HepG2 (cell line): ENCODE data around the gene SENP6. TPM values are rescaled to one million over a fixed set of nuclear protein-coding genes. Genes with fewer than 3 reads are reported as not detected.

Source experiments
- ATAC-seq: fragments of 200-7000 bp; cut with Tn5 transposase; 3 replicates; pipeline ENCODE4 v1.9.1; 2020; ENCODE audit warnings: mild to moderate bottlenecking, moderate library complexity
- BruUV-seq: library from RNA; stranded (reverse); fragments of 400-500 nt; replicated peaks from 2 replicates; lab custom pipeline; 2021; lab: Mats Ljungman, UMichigan
- CTCF ChIA-PET: fragments of 300-600 bp; formaldehyde crosslinking; extraction: SDS; loops from one replicate; lab custom pipeline; 2021; ENCODE audit warnings: low total read pairs, inconsistent platforms, low intra/inter-chr PET ratio; lab: Yijun Ruan, JAX
- POLR2A ChIA-PET: fragments of 350-600 bp; sonication (Branson Sonifier 250); formaldehyde crosslinking; loops from one replicate; lab custom pipeline; 2020; ENCODE audit warnings: antibody characterized with exemption, inconsistent platforms; lab: Yijun Ruan, JAX
- DNase-seq: peaks from one replicate; pipeline ENCODE4 v3.0.0-alpha.2; 2015; ENCODE audit warnings: low spot score
- FAIRE-seq: peaks from 3 replicates; lab custom pipeline; 2011; peaks lifted over from hg19 to GRCh38; lab: Jason Lieb, UNC
- H2AFZ ChIP-seq: one replicate; pipeline ENCODE4 v1.6.1; 2011; ENCODE audit warnings: low read length, inconsistent platforms
- H3K27ac ChIP-seq: fragments of 300-600 bp; 3 replicates; pipeline ENCODE4 v1.8.0; 2011; ENCODE audit warnings: mixed run types, mild to moderate bottlenecking, mixed read lengths, low read length, inconsistent platforms; ENCODE audit not compliant: insufficient read depth; ENCODE audit errors: extremely low read length
- H3K27me3 ChIP-seq, 2 experiments: fragments of 200-600 bp in 1 of 2; 2 replicates in 1 of 2; 3 replicates in 1 of 2; pipeline versions ENCODE4 v1.6.0 to v1.8.0; 2011; ENCODE audit warnings: low read length in 2 of 2, mild to moderate bottlenecking in 2 of 2, moderate library complexity in 2 of 2, inconsistent platforms in 1 of 2; ENCODE audit not compliant: insufficient read depth in 2 of 2, control insufficient read depth in 1 of 2
- H3K36me3 ChIP-seq, 2 experiments: fragments of 200-600 bp in 1 of 2; replicated peaks in 1 of 2; 2 replicates in 1 of 2; 3 replicates in 1 of 2; pipeline versions ENCODE4 v1.5.1 to v1.8.0; 2011; ENCODE audit warnings: low read length in 2 of 2, inconsistent platforms in 1 of 2; ENCODE audit not compliant: insufficient read depth in 2 of 2, control insufficient read depth in 1 of 2
- H3K4me1 ChIP-seq: 2 replicates; pipeline ENCODE4 v1.5.1; 2012; ENCODE audit warnings: low read length, inconsistent platforms; ENCODE audit not compliant: insufficient read depth
- H3K4me2 ChIP-seq: 2 replicates; pipeline ENCODE4 v1.6.0; 2011; ENCODE audit warnings: low read depth, low read length, inconsistent platforms
- H3K4me3 ChIP-seq, 3 experiments: fragments of 200-600 bp in 1 of 3; sonication (generic), shearing (Covaris generic) in 1 of 3; replicated peaks in 1 of 3; 2 replicates each; pipeline ENCODE4 v1.5.1; 2011 to 2016; ENCODE audit warnings: low read length in 3 of 3, inconsistent platforms in 2 of 3, low read depth in 2 of 3, mild to moderate bottlenecking in 2 of 3, control low read depth in 1 of 3, mixed read lengths in 1 of 3; ENCODE audit not compliant: insufficient read depth in 1 of 3
- H3K79me2 ChIP-seq: one replicate; pipeline ENCODE4 v1.6.1; 2011; ENCODE audit warnings: low read length, inconsistent platforms; ENCODE audit not compliant: insufficient read depth
- H3K9ac ChIP-seq: 2 replicates; pipeline ENCODE4 v1.6.0; 2011; ENCODE audit warnings: mild to moderate bottlenecking, low read depth, low read length, inconsistent platforms; ENCODE audit not compliant: insufficient read depth
- H3K9me3 ChIP-seq: 2 replicates; pipeline ENCODE4 v1.5.1; 2012; ENCODE audit warnings: mild to moderate bottlenecking, low read length
- H4K20me1 ChIP-seq: 2 replicates; pipeline ENCODE4 v1.6.0; 2011; ENCODE audit warnings: inconsistent platforms, mild to moderate bottlenecking, low read length, moderate library complexity; ENCODE audit not compliant: insufficient read depth
- ZBTB8A ChIP-seq: sonication (generic); formaldehyde crosslinking; IDR thresholded peaks from 2 replicates; pipeline ENCODE4 v1.4.0; 2020; ENCODE audit warnings: mild to moderate bottlenecking, low read depth, missing genetic modification reagents, borderline replicate concordance
- ZNF207 ChIP-seq: fragments of 450-650 bp; IDR thresholded peaks from 2 replicates; pipeline ENCODE4 v1.6.1; 2016; ENCODE audit warnings: antibody characterized with exemption, borderline replicate concordance
- WGBS: methylation state at CpG from one replicate; pipeline ENCODE4 v1.1.6; 2017; ENCODE audit warnings: low lambda C conversion rate; 5-methylcytosine and 5-hydroxymethylcytosine counted together
- in situ Hi-C: cut with HindIII; loops from 2 replicates; pipeline ENCODE4 v1.10.0; 2017; ENCODE audit warnings: low pct_unique_long_range_greater_than_20kb; ENCODE audit not compliant: extremely low pct_ligation_motif_present
- intact Hi-C: fragments of 100-400 bp; cut with micrococcal nuclease; formaldehyde crosslinking; loops from one replicate; pipeline ENCODE4 v1.10.0; 2022; ENCODE audit not compliant: unreplicated experiment
- polyA plus RNA-seq, 8 experiments: library from polyadenylated mRNA; depleted of rRNA in 3 of 8; stranded (reverse) in 7 of 8; unstranded in 1 of 8; fragments of >200 nt; fragmentation: Illumina TruSeq in 4 of 8; extraction: Trizol in 4 of 8; gene quantifications; 2 replicates each; pipeline versions ENCODE4 v1.2.1 to v1.2.3, GENCODE V29; 2011 to 2016; ENCODE audit warnings: low read depth in 4 of 8, missing spikeins in 1 of 8, mixed read lengths in 1 of 8; ENCODE audit not compliant: insufficient read depth in 1 of 8
- total RNA-seq, 5 experiments: library from RNA; depleted of rRNA; stranded (reverse); fragments of >200 nt; fragmentation: Illumina TruSeq; extraction: Trizol; gene quantifications; 2 replicates each; pipeline ENCODE4 v1.2.3, GENCODE V29; 2016; ENCODE audit warnings: low read depth in 1 of 5
- TF ChIP-seq, protein P1 (sequence below): sonication (generic); formaldehyde crosslinking; IDR thresholded peaks from 2 replicates; pipeline ENCODE4 v1.8.0; 2022; ENCODE audit warnings: mild to moderate bottlenecking, missing genetic modification reagents, borderline replicate concordance
- TF ChIP-seq, protein P2 (sequence below), 2 experiments: fragments of 450-650 bp in 1 of 2; sonication (generic) in 1 of 2; formaldehyde crosslinking in 1 of 2; IDR thresholded peaks; 2 replicates each; pipeline versions ENCODE4 v1.6.1 to v1.8.0; 2016 to 2022; ENCODE audit warnings: antibody characterized with exemption in 1 of 2, mild to moderate bottlenecking in 1 of 2, missing genetic modification reagents in 1 of 2
- TF ChIP-seq, protein P3 (sequence below): sonication (generic); formaldehyde crosslinking; IDR thresholded peaks from 2 replicates; pipeline ENCODE4 v1.8.0; 2022; ENCODE audit warnings: low read depth, missing genetic modification reagents
- TF ChIP-seq, protein P4 (sequence below): sonication (generic); formaldehyde crosslinking; IDR thresholded peaks from 2 replicates; pipeline ENCODE4 v1.4.0; 2020; ENCODE audit warnings: missing genetic modification reagents
- TF ChIP-seq, protein P5 (sequence below): IDR thresholded peaks from 2 replicates; pipeline ENCODE4 v1.4.0; 2020; ENCODE audit warnings: mild to moderate bottlenecking, missing genetic modification reagents

SENP6 gene
- total and polyA plus RNA-seq, 2 of the 13 experiments (the other 11 are each of a cell fraction or from before 2014, with no cell fraction given), result 21.9 to 50.1 TPM

DNA sequence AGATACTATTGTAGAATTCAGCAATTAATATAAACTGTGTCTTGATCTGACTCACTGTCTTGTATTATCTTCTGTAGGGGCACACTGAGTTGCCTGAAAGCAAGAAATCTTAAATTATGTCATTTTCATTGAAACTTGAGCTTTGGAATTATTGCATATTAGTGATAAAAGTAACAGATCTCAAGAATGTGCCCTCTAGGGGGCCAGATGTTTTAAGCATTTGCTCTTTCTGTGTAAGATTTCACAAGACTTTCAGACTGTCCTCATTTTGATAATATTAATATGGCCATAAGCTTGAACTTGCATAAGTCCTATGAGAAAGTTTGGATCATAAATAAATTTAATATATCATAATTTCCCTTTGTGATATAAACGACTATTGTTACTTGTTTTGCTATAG is 91.9 kb downstream of the SENP6 start:
- ATAC-seq (no peak), DNase-seq (peak; percentile 2), FAIRE-seq (no peak)
- H3K9ac ChIP-seq, result no peak overlapping the region
- in situ Hi-C loops, result no loop called here
- POLR2A ChIA-PET, result no interaction called here
- H3K27ac ChIP-seq, result no peak overlapping the region
- no peak overlapping the region for H2AFZ ChIP-seq
- intact Hi-C loops, result no loop called here
- H3K4me2 ChIP-seq, result no peak overlapping the region
- H3K36me3 ChIP-seq, result peaks cover 3 to 36% of the 10 kb centered on the region in 2 experiments; a peak in 4 of 5 replicates
- H3K79me2 ChIP-seq, result no peaks in the 10 kb centered on the region
- H3K4me3 ChIP-seq, result no peak overlapping the region
- no peaks in the 10 kb centered on the region for H3K4me1 ChIP-seq
- H3K27me3 ChIP-seq, result no peaks in the 10 kb centered on the region
- WGBS, result 95% methylated on average over 1 of the region's 1 CpG
- no peaks in the 10 kb centered on the region for H4K20me1 ChIP-seq
- BruUV-seq, result no TSS peak
- CTCF ChIA-PET, result no interaction called here
- H3K9me3 ChIP-seq, result no peaks in the 10 kb centered on the region
- TF ChIP-seq, protein P1, sequence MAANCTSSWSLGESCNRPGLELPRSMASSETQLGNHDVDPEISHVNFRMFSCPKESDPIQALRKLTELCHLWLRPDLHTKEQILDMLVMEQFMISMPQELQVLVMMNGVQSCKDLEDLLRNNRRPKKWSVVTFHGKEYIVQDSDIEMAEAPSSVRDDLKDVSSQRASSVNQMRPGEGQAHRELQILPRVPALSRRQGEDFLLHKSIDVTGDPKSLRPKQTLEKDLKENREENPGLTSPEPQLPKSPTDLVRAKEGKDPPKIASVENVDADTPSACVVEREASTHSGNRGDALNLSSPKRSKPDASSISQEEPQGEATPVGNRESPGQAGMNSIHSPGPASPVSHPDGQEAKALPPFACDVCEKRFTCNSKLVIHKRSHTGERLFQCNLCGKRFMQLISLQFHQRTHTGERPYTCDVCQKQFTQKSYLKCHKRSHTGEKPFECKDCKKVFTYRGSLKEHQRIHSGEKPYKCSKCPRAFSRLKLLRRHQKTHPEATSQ (CRISPR knock-in tag), result no peak
- TF ChIP-seq ZNF207 (no peak), ZBTB8A (CRISPR knock-in tag) (no peak)
- TF ChIP-seq, protein P2, sequence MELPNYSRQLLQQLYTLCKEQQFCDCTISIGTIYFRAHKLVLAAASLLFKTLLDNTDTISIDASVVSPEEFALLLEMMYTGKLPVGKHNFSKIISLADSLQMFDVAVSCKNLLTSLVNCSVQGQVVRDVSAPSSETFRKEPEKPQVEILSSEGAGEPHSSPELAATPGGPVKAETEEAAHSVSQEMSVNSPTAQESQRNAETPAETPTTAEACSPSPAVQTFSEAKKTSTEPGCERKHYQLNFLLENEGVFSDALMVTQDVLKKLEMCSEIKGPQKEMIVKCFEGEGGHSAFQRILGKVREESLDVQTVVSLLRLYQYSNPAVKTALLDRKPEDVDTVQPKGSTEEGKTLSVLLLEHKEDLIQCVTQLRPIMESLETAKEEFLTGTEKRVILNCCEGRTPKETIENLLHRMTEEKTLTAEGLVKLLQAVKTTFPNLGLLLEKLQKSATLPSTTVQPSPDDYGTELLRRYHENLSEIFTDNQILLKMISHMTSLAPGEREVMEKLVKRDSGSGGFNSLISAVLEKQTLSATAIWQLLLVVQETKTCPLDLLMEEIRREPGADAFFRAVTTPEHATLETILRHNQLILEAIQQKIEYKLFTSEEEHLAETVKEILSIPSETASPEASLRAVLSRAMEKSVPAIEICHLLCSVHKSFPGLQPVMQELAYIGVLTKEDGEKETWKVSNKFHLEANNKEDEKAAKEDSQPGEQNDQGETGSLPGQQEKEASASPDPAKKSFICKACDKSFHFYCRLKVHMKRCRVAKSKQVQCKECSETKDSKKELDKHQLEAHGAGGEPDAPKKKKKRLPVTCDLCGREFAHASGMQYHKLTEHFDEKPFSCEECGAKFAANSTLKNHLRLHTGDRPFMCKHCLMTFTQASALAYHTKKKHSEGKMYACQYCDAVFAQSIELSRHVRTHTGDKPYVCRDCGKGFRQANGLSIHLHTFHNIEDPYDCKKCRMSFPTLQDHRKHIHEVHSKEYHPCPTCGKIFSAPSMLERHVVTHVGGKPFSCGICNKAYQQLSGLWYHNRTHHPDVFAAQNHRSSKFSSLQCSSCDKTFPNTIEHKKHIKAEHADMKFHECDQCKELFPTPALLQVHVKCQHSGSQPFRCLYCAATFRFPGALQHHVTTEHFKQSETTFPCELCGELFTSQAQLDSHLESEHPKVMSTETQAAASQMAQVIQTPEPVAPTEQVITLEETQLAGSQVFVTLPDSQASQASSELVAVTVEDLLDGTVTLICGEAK (IDR thresholded peaks at IDR 0.05), result no peak
- TF ChIP-seq, protein P2 (CRISPR knock-in tag; IDR thresholded peaks at IDR 0.05), result no peak
- TF ChIP-seq, protein P3, sequence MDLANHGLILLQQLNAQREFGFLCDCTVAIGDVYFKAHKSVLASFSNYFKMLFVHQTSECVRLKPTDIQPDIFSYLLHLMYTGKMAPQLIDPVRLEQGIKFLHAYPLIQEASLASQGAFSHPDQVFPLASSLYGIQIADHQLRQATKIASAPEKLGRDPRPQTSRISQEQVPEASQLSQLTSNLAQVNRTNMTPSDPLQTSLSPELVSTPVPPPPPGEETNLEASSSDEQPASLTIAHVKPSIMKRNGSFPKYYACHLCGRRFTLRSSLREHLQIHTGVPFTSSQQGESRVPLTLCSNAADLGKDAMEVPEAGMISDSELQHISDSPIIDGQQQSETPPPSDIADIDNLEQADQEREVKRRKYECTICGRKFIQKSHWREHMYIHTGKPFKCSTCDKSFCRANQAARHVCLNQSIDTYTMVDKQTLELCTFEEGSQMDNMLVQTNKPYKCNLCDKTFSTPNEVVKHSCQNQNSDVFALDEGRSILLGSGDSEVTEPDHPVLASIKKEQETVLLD (CRISPR knock-in tag), result no peak
- TF ChIP-seq, protein P4, sequence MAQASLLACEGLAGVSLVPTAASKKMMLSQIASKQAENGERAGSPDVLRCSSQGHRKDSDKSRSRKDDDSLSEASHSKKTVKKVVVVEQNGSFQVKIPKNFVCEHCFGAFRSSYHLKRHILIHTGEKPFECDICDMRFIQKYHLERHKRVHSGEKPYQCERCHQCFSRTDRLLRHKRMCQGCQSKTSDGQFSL (CRISPR knock-in tag), result no peak
- TF ChIP-seq, protein P5, sequence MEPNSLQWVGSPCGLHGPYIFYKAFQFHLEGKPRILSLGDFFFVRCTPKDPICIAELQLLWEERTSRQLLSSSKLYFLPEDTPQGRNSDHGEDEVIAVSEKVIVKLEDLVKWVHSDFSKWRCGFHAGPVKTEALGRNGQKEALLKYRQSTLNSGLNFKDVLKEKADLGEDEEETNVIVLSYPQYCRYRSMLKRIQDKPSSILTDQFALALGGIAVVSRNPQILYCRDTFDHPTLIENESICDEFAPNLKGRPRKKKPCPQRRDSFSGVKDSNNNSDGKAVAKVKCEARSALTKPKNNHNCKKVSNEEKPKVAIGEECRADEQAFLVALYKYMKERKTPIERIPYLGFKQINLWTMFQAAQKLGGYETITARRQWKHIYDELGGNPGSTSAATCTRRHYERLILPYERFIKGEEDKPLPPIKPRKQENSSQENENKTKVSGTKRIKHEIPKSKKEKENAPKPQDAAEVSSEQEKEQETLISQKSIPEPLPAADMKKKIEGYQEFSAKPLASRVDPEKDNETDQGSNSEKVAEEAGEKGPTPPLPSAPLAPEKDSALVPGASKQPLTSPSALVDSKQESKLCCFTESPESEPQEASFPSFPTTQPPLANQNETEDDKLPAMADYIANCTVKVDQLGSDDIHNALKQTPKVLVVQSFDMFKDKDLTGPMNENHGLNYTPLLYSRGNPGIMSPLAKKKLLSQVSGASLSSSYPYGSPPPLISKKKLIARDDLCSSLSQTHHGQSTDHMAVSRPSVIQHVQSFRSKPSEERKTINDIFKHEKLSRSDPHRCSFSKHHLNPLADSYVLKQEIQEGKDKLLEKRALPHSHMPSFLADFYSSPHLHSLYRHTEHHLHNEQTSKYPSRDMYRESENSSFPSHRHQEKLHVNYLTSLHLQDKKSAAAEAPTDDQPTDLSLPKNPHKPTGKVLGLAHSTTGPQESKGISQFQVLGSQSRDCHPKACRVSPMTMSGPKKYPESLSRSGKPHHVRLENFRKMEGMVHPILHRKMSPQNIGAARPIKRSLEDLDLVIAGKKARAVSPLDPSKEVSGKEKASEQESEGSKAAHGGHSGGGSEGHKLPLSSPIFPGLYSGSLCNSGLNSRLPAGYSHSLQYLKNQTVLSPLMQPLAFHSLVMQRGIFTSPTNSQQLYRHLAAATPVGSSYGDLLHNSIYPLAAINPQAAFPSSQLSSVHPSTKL (CRISPR knock-in tag), result no peak
